GM21723 (cell line): ENCODE data around the gene GARNL3.
A peak's percentile ranks its signal among the peaks of the same experiment; 100 is the strongest.

Experiments
- ATAC-seq: cut with Tn5 transposase; IDR thresholded peaks from one replicate; pipeline ENCODE4 v1.9.1; 2021; ENCODE audit warnings: mild to moderate bottlenecking, moderate library complexity; ENCODE audit not compliant: unreplicated experiment

GARNL3 gene

DNA sequence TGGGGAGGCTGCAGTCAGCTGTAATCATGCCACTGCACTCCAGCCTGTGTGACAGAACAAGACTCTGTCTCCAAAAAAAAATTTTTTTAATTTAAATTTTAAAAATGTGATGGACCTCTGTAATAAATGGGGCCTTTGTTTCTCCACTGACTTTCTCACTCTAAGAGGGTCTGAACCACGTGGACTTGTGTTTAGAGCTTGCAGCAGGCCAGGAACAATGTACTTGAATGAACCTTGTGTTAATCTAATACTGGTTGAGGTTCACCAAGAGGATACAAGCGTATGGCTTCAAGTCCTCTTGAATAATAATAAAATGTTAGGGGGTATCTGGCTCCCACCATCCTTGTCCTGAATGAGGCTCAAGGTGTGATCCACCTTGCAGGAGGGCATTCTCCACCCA lies 118.0 kb downstream of the GARNL3 start:
- ATAC-seq, result no peak

DNA sequence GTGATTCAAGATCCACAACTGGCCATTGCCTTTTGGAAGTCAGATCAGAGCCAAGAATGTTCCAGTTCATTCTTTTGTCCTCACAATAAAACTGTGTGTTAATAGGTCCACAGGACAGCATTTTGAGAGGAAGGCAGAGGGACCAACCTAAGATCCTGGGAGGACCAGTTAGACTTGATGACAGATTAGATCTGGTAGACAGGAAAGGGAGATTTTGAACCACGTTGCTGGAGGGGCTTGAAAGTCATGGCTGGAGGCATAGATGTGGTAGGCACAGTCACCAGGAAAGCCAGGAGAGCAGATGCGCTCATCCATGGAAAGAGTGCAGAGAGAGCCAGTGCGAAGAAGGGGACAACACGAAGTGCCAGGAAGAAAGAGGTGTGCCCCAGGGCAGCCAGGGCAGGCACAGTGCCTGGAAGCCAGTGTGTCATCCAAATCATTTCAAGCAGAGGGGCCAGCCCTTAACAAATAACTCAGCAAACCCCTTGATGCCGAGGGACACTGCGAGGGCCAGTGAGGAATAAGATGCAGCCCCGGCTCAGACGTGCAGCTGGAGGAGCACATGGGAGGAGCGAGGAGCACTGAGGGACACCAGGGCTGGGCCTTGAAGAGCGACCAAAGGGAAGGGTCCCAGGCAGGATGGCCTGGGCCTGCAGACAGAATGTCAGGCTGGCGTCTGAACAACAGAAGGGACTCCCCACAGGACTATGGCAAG lies 119.6 kb downstream of the GARNL3 start:
- ATAC-seq, result no peak

DNA sequence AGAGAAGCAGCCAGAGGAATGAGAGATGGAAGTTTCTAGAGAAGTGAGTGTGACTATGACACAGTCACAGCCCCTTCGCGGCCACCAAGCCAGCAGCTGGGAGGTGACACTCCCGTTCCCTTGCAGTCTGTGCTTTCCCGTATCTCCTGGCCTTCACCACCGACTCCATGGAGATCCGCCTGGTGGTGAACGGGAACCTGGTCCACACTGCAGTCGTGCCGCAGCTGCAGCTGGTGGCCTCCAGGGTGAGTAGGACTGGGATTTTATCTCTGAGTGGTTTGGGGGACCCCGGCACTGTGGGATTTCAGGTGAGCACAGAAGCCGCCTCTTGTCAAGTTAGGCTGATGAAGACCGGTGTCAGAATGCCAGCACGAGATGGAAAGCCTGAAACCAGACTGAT lies 120.3 kb downstream of the GARNL3 start:
- no peak for ATAC-seq

DNA sequence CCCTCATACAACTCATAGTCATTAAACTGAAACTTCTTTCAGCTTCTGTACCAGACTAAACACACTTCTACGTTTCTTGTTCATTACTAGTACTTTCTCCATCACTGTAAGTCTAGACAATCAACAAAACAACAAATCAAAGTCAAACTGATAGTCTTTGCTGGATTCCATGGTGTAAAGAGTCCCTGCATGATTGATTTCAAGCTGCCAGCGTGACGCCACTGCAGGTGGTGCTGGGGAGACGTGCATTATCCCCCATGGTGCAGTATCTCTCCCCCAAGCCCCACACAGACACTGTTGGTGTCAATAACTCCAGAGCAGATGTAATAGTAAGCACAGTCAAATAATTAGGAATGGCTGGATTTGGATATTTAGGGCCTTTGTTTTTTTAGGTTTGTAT lies 121.7 kb downstream of the GARNL3 start:
- no peak for ATAC-seq

DNA sequence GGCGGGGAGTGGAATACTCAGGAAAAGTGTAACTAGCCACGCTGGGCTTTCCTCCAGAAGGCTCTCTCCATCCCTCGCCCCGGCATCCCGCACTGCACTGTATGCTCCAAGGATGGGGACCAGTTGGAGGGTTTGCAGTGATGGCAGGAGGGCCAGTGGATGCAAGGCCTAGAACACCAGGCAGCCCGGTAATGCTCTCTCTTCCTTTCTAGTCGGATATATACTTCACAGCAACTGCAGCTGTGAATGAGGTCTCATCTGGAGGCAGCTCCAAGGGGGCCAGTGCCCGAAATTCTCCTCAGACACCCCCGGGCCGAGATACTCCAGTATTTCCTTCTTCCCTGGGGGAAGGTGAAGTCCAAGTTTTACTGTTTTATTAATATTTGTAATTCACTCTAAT lies 122.4 kb downstream of the GARNL3 start:
- ATAC-seq, result no peak

DNA sequence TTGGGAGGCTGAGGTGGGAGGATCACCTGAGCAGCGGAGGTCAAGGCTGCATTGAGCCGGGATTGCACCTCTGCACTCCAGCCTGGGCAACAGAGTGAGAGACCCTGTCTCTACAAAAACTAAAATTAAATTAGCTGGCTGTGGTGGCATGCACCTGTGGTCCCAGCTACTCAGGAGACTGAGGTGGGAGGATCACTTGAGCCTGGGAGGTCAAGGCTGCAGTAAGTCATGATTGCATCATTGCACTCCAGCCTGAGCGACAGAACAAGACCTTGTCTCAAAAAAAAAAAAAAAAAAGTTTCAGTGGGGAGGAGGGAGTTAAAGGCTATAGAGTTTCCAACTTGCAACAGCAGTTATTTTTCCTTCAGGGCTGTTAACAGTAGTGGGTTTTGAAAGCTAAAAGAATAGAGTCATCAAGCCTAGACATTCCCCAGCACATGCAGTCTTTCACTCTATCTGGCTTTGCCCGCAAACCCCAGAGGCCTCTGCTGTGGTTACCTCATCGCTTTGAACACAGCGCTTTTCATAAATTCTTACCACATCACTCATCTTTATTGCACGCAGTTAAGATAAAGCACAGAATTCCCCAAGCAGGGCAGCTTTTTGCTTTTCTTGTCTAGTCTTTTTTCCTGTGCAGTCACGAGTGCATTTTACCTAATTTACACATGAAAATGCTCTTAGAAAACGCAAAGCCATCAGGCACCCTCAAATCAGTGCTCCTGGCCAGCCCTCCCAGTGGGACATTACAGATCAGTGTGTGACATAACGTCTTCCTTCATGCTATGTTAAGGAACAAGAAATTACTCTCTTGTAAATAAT lies 123.7 kb downstream of the GARNL3 start:
- peak; percentile 81 for ATAC-seq

DNA sequence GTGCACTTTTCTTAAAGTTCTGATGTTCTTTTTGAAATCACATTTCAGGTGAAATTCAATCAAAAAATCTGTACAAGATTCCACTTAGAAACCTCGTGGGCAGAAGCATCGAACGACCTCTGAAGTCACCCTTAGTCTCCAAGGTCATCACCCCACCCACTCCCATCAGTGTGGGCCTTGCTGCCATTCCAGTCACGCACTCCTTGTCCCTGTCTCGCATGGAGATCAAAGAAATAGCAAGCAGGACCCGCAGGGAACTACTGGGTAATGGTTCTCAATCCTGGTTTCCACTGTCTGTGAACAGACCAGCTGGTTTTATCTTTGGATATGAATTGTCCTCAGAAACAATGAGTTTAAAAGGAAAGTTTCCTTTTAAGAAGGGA lies 124.3 kb downstream of the GARNL3 start:
- no peak for ATAC-seq

DNA sequence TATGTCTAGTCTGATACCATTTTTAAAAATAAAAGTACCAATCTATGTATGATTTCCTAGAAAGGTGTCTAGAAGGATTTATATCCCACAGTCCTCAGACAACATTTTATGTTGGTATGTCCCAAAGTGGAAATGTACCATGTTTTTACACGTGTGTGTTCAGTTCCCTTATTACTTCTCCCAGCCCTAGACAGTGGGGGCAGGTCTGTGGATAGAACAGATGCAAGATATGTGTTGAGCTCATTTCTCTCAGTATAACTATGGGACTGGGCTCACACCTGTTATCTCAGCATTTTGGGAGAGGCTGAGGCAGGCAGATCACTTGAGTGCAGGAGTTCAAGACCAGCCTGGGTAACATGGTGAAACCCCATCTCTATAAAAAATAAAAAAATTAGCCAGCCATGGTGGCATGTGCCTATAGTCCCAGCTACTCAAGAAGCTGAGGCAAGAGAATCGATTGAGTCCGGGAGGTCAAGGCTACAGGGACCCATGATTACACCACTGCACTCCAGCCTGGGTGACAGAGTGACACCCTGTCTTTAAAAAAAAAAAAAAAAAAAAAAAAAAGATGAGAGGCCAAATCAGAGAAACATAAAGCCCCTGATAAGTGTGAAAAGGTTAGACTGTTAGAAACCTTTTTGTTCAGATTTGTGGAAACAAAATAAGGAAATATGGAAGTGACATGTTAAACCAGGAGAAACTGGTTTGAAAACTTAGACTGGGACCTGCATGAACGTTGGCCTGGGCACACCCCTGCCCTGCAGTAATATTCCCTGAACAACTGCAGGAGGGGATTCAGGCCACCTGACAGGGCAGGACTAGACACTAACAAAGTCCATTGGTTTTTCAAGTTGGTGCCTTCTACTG lies 125.0 kb downstream of the GARNL3 start:
- no peak for ATAC-seq

DNA sequence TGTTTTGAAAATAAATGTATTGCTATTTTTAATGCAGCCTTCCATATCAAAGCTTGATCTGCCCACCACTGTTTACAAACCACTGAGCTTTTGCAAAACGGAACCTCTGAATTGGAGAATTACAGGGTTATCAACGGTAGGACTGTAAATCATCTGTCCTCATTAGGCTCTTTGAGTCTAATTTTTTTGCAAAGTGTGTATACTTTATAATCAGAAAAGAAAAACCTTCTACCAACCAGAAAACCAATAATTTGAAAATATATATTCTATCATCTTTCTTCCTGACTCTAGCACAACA lies 125.6 kb downstream of the GARNL3 start:
- no peak for ATAC-seq

DNA sequence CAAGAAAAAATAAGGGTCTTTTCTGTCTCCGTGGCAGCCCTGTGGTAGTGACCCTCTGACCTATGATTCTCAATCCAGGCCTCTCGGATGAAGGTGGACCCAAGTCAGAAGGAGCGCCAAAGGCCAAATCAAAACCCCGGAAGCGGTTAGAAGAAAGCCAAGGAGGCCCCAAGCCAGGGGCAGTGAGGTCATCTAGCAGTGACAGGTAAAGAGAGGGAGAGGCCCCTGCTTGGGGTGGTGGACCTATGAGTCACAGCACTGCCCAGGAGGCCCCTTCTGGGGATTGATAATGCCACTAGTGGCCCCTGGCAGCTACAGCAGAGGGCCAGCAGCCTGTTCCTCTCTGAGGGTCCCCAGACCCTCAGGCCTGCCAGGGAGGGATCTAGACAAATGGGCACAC lies 126.0 kb downstream of the GARNL3 start:
- no peak for ATAC-seq

DNA sequence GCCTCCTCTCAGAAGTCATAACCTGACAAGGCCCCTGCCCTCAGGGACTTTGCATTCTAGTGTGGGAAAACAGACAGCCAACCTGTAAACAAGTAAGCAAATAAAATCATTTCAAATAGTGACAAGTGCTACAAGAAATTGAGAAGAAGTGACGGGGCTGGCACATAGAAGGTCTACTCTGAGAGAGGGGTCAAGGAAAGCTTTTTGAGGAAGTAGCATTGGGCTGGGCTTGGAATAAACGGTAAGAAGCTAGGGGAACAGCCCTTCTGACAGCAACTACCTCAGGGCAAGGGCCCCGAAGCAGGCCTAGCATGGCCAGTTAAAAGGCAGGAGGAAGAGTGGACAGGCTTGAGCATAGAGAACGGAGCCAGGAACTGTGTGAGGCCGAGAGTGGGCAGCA lies 127.6 kb downstream of the GARNL3 start:
- no peak for ATAC-seq

DNA sequence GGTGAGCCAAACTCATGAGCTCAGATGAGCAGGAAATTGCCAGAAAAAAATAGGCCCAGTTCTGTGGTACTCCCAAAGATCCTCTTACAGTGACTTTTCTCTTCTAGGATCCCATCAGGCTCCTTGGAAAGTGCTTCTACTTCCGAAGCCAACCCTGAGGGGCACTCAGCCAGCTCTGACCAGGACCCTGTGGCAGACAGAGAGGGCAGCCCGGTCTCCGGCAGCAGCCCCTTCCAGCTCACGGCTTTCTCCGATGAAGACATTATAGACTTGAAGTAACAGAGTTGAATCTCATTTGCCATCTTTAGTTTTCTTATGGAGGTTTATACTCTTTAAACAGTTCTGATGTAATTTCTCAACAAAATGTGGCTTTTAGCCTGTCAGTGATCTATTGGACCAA lies 128.4 kb downstream of the GARNL3 start:
- ATAC-seq, result no peak

DNA sequence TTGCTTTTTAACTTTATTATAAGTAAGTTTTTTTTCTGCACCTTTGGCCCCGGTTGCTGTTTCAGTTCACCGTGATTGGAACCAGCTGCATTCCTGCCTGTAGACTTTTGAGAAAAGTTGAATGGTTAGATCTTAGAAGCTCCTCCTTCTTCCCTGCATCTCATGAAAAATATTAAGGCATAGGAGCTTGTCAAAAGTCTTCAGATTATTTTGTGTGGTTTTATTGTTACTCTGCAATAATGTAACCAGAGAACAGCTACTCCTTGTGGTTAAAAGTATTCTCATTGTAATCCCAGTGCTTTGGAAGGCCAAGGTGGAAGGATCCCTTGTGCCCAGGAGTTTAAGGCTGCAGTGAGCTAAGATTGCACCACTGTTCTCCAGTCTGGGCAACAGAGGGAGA lies 129.1 kb downstream of the GARNL3 start:
- ATAC-seq, result no peak

DNA sequence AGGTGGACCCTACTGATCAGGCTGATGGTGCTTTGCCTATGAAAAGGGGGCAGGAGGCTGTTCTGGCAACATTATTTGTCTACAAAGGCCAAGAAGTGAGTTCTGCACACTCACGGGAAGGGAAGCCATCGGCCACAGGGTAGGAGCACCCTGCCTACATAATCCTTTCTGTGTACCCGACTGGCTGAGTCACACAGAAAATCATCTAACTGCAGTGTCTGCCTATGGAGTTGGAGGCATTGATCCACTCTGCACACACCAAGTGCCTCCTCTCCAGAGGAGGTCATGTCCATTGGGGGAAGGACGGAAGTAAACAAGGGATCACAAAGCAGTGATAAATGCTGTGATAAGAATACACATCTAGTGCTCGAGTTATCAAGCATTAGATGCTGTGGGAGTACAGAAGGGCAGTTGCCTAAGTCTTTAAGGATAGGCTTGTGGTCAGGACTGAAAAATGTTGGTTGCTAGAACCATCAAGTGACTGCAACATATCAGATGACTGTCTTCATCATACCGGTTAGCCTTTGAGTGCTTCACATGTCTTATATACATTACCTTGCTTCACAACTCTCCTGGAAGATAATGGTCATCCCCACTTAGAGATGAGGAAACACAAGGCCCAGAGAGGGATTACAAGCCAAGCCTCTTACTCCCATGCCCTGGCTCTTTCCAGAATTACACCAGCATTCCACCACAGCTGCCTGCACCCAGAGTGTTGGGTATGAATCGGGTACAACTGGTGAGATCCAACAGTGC lies 131.1 kb downstream of the GARNL3 start:
- no peak for ATAC-seq

DNA sequence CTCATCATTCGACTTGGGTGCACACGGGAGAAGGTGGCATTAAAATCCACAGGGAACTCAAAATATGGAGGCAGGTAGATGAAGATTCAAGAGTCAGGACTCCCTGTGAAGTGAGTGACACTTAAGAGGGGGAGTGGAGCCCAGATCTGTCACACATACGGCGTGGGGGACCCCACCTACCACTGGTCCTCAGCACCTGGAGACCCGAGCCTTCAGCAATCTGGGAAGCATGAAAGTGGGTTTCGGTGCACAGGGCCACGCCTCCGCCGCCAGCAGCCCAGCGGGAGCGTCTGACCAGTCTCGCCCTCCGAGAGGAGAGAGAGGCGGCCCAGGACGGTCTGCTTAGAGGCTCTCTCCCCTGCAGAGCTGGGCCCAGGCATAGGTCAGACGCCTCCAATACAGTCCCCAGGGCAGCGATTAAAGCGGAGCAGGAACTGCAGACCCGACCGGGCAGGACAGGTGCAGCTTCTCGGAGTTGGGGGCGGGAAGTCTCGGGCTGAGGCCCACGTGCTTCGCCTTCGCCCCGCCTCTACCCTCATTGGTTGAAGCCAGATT lies 131.8 kb downstream of the GARNL3 start:
- ATAC-seq, result no peak

DNA sequence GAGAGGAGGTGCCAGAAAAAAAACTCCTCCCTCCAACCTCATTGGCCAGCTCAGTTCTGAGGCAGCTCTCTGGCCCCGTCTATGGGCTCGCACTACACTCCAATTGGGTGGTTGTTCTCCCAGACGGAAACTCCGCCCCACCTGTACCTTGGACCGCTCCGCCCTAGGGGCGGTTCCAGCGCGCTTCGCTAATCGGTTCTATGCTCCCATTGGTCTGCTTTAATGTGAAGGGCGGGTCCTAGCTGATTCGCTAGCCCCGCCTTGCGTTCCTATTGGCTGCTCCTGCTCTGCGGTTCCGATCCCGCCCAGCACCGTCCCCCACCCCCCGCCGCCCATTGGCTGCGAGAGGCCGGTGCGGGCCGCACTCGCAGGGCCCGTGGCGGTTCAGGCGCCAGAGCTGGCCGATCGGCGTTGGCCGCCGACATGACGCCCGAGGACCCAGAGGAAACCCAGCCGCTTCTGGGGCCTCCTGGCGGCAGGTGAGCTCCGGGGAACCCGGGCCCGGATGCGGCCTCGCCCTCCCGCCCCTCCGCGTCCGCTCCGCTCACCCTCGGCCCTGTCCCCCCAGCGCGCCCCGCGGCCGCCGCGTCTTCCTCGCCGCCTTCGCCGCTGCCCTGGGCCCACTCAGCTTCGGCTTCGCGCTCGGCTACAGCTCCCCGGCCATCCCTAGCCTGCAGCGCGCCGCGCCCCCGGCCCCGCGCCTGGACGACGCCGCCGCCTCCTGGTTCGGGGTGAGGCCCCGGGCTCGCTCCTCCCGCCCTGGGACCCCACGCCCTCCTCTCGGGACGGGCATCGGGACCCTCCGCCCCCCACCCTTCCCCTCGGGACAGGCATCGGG lies 132.5 kb downstream of the GARNL3 start, which contains the start of gene SLC2A8:
Gene SLC2A8 (plus strand): TSS at position 362 of the 838 bp plus-strand sequence. CDS start 62 bp downstream, at position 424.
- ATAC-seq, result peak; percentile 96

DNA sequence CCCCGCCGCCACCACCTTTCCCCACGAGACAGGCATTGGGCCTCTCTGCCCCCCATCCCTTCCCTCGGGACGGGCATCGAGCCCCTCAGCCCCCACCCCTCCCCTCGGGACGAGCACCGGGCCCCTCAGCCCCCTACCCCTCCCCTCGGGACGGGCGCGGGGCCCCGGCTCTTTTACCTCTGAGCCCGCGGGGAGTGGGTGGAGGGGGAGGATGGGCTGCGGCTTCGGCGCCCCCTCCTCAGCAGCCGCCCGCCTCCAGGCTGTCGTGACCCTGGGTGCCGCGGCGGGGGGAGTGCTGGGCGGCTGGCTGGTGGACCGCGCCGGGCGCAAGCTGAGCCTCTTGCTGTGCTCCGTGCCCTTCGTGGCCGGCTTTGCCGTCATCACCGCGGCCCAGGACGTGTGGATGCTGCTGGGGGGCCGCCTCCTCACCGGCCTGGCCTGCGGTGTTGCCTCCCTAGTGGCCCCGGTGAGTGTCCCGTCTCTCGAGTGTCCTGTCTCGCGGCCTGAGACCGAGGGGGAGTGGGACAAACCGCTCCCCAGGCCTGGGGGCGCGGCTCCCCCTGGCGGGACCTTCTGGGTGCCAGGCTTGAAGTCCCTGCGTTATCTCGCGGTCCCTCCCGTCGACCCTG lies 133.2 kb downstream of the GARNL3 start:
- no peak for ATAC-seq

DNA sequence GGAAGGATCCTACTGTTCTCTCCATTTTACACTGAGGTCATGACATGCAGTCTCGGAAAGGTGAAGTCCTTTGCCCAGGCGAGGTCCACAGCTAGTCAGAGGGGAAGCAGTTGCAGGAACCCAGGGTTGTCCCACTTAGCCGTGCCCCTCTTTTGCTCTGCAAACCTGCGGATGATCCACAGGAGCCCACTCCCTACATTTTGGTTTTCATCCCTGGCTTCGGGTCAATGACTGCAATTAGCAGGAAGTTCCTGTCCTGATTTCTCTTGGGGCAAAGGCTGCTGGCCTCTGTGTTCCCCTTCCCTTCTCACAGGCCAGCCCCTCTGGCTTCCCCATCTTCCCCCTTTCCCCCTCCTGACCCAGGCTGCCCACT lies 133.7 kb downstream of the GARNL3 start:
- ATAC-seq, result no peak

DNA sequence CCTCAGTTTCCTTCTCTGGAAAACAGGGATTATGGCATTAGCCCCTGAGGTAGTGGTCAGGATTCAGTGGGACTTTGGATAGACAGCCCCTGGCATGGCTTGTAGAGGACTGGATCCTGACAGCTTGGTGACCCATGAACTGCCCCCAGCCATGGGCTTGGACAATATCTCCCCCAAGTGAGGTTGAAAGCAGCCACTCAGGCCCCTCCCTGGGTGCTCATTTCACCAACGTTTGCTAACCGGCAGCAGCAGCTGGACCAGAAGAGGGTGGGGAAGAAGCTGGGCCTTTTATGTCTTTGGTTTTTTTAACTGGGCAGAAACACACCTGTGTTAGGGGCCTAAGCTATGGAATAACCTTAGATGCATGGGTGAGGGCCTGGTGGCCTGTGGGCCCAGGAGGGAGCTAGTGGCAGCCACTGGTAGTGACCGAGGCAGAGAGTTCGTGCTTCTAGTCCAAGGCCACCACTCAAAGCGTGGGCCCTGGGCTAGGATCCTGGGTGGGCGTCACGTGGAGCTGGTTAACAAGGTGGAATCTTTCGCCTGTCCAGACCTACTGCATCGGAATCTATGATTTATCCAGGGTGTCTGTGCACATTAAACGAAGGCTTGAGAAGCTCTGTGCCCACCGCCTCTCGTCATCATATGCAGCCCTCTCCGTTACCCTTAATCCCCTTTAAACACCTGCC lies 134.3 kb downstream of the GARNL3 start:
- no peak for ATAC-seq
